Cortex of kidney (tissue), 1 donor: ENCODE data around the gene GPATCH2.

Experiments used
- DNase-seq: peaks from one replicate; lab custom pipeline; 2025; lab: John Stamatoyannopoulos, UW

Gene GPATCH2

GRCh38 chr1:217577336-217577735 is 53.6 kb downstream of the GPATCH2 start:
- DNase-seq = no peak

GRCh38 chr1:217574265-217574949 is 56.5 kb downstream of the GPATCH2 start:
- DNase-seq = no peak

- no peak for DNase-seq
These were observed 61.9 kb downstream of the GPATCH2 start for GRCh38 chr1:217569021-217569420.

GRCh38 chr1:217568200-217568599 is 62.7 kb downstream of the GPATCH2 start:
- DNase-seq = no peak

- no peak for DNase-seq
These were observed 66.1 kb downstream of the GPATCH2 start for GRCh38 chr1:217564833-217565232.

- DNase-seq = no peak
These were observed 66.7 kb downstream of the GPATCH2 start for GRCh38 chr1:217564207-217564606.

GRCh38 chr1:217563179-217563578 is 67.7 kb downstream of the GPATCH2 start:
- DNase-seq = no peak

- DNase-seq = no peak
These were observed 68.5 kb downstream of the GPATCH2 start for GRCh38 chr1:217562229-217562878.

- DNase-seq = no peak
These were observed 69.4 kb downstream of the GPATCH2 start for GRCh38 chr1:217561446-217561845.

GRCh38 chr1:217554849-217555248 is 76.0 kb downstream of the GPATCH2 start:
- DNase-seq = no peak

- no peak for DNase-seq
These were observed 76.9 kb downstream of the GPATCH2 start for GRCh38 chr1:217553949-217554509.

GRCh38 chr1:217552339-217552951 is 78.4 kb downstream of the GPATCH2 start:
- DNase-seq = no peak

GRCh38 chr1:217542837-217543236 is 88.1 kb downstream of the GPATCH2 start:
- no peak for DNase-seq

GRCh38 chr1:217542136-217542777 is 88.6 kb downstream of the GPATCH2 start:
- DNase-seq = no peak

GRCh38 chr1:217540321-217540720 is 90.6 kb downstream of the GPATCH2 start:
- no peak for DNase-seq

GRCh38 chr1:217539510-217539909 is 91.4 kb downstream of the GPATCH2 start:
- no peak for DNase-seq

- DNase-seq = no peak
These were observed 95.1 kb downstream of the GPATCH2 start for GRCh38 chr1:217535601-217536377.

GRCh38 chr1:217534566-217534965 is 96.3 kb downstream of the GPATCH2 start:
- DNase-seq = no peak

GRCh38 chr1:217528271-217528670 is 102.6 kb downstream of the GPATCH2 start:
- DNase-seq = no peak

GRCh38 chr1:217527151-217527550 is 103.7 kb downstream of the GPATCH2 start:
- no peak for DNase-seq

GRCh38 chr1:217526636-217527035 is 104.3 kb downstream of the GPATCH2 start:
- DNase-seq = no peak
